Activated CD8-positive, alpha-beta memory T cell treated with anti-CD3 and anti-CD28 coated beads, Interleukin-2, amount 10 ng/mL, durations not matched to agents 7 days and 5 days (primary cell): ENCODE results near the gene MGAT2. TPM values are rescaled to one million over a fixed set of nuclear protein-coding genes. Genes with fewer than 3 reads are reported as not detected.
A peak's percentile ranks its signal among the peaks of the same experiment; 100 is the strongest.

Source experiments
- ATAC-seq: fragments of 150-1000 bp; cut with Tn5 transposase; one replicate; pipeline ENCODE4 v1.10.0; 2021; ENCODE audit warnings: moderate library complexity
- CTCF ChIA-PET: fragments of 350-600 bp; sonication (Branson Sonifier 250); formaldehyde crosslinking; loops from one replicate; lab custom pipeline; 2021; ENCODE audit warnings: antibody characterized with exemption; lab: Charles Lee
- DNase-seq: peaks from one replicate; pipeline ENCODE4 v3.0.0-alpha.2; 2020
- H3K27ac Mint-ChIP-seq: one replicate; pipeline ENCODE4 v1.8.0; 2021; ENCODE audit warnings: mild to moderate bottlenecking, mixed read lengths
- H3K27me3 Mint-ChIP-seq: one replicate; pipeline ENCODE4 v1.8.0; 2021; ENCODE audit warnings: mixed read lengths
- H3K36me3 Mint-ChIP-seq: one replicate; pipeline ENCODE4 v1.8.0; 2021; ENCODE audit warnings: mild to moderate bottlenecking, mixed read lengths
- H3K4me1 Mint-ChIP-seq: one replicate; pipeline ENCODE4 v1.8.0; 2021; ENCODE audit warnings: mixed read lengths
- H3K4me3 Mint-ChIP-seq: one replicate; pipeline ENCODE4 v1.8.0; 2021; ENCODE audit warnings: mild to moderate bottlenecking, moderate library complexity, mixed read lengths
- H3K9me3 Mint-ChIP-seq: one replicate; pipeline ENCODE4 v1.8.0; 2022; ENCODE audit warnings: low read depth, mixed read lengths
- total RNA-seq, 2 experiments: library from RNA; stranded (reverse); gene quantifications; one replicate each; pipeline ENCODE4 v1.2.3, GENCODE V29; 2021

The MGAT2 gene
- total RNA-seq, 2 experiments from 2014 or later, result 68.4 to 75.9 TPM

DNA sequence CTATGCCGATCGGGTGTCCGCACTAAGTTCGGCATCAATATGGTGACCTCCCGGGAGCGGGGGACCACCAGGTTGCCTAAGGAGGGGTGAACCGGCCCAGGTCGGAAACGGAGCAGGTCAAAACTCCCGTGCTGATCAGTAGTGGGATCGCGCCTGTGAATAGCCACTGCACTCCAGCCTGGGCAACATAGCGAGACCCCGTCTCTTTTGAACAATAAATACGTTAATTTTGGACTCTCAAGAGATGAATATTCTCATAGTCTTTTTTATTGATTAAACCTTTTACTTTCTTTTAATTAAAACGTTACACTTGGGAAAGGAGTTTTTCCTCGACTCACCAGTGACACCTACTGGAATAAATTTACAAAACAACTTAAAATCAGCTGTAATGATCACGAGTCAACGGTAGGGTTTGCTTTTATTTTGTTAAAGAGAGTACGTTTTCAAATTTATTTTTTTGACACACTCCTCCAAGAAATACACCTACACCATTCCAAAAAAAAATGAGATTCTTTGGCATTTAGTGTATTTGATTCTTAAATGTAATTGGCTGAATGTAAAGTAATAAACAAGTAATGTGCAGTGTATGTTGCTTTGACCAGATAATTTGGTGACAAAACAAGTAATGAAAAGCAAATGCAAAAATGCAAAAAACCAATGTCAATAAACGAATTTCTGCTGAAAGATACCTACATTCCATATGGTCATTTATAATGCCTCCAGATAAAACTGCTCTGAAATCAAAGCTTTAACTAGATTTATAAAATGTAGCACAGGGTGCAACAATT is 33.7 kb upstream of the MGAT2 start:
- no peaks in the 10 kb centered on the region for H3K27me3 Mint-ChIP-seq

DNA sequence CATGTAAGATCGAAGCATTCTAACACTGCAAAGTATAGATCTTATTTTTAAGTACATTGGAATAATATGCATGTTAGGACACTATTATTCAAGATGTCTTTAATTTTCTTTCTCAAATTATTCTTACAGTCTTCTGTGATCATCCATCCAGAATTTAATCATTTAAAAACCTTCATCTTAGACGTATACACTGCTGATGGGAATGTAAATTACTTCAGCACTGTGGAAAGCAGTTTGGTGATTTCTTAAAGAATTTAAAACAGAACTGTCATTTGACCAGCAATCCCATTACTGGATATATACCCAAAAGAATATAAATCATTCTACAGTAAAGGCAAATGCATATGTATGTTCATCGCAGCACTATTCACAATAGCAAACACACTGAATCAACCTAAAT is 31.2 kb upstream of the MGAT2 start:
- H3K36me3 Mint-ChIP-seq, result peaks cover 18% of the 10 kb centered on the region

More for the DNA sequence above, 33.7 kb upstream of the MGAT2 start:
- H3K27ac Mint-ChIP-seq, result peak overlapping the region; percentile 99
- no peaks in the 10 kb centered on the region for H3K9me3 Mint-ChIP-seq
- peak; percentile 26 for ATAC-seq
- H3K4me1 Mint-ChIP-seq, result peaks cover 30% of the 10 kb centered on the region
- peaks cover 39% of the 10 kb centered on the region for H3K36me3 Mint-ChIP-seq
- CTCF ChIA-PET, result interaction anchor here (1.0 to 4.6 kb wide), 16 partner anchors 10 to 275 kb away, joined by 3 to 78 read pairs (median 4); partner anchors contain the start of genes DNAAF2, LRR1, MGAT2 and RPL36AL
- DNase-seq, result peak; percentile 78
- peak overlapping the region; percentile 89 for H3K4me3 Mint-ChIP-seq

DNA sequence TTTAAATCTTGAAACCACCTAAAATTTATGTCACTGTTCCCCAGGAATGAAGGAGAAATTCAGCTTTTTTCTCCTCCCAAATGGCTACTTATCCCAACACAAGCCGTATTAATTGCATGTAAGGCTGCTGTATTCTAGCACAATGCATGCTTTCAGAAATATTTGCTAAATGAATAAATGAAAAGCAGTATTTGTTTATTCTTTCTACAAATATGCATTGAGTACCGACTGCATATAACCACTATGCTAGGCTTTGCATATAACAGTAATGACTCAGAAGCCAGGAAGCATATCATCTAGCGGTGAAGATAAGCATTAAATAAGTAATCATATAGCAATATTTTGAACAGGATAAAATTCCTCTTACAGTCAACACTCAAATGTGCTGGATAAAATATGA is 27.6 kb upstream of the MGAT2 start:
- Mint-ChIP-seq H3K4me1 (peaks cover 14% of the 10 kb centered on the region), H3K36me3 (no peaks in the 10 kb centered on the region), H3K27me3 (no peaks in the 10 kb centered on the region), H3K4me3 (no peak overlapping the region), H3K27ac (no peak overlapping the region), H3K9me3 (no peaks in the 10 kb centered on the region)
- CTCF ChIA-PET, result no interaction called here
- ATAC-seq, result no peak
- no peak for DNase-seq

More for the DNA sequence above, 31.2 kb upstream of the MGAT2 start:
- Mint-ChIP-seq H3K27ac (no peak overlapping the region), H3K4me3 (no peak overlapping the region), H3K4me1 (peaks cover 9% of the 10 kb centered on the region), H3K9me3 (no peaks in the 10 kb centered on the region), H3K27me3 (no peaks in the 10 kb centered on the region)
- CTCF ChIA-PET, result no interaction called here
- DNase-seq (no peak), ATAC-seq (no peak)

DNA sequence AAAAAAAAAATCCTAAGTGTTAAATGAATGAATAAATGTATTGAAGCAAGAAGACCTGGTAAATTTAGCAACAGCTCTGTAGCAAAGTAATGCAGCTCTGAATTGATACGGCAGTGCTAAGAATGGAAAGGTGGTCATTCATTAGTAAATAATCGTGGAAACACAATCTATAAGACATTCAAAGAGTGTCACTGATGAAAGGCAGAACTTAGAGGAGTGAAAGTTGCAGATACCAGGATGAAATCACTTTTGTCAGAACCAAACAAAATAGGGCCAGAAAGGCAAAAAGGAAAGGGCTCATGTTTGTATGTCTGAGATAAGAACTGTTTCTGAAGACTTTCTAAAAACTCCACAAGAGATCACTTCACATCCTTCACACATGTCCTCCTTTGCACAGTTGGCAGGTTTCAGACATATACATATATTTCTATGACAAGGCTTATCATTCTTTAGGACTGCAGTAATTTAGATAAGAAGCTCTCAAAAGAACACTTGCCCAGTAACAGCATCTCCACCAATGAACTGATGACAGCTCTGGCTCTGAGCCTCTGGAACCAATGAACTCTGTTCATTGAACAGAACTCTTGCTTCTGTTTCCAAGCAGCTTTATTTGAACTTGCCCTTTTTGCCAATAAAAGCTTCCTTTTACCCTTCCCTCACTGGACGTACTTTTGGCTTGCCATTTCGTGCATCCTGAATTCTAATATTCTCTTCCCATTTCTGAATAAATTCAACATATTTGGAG is 26.1 kb upstream of the MGAT2 start:
- no peak for DNase-seq
- H3K27ac Mint-ChIP-seq, result no peak overlapping the region

DNA sequence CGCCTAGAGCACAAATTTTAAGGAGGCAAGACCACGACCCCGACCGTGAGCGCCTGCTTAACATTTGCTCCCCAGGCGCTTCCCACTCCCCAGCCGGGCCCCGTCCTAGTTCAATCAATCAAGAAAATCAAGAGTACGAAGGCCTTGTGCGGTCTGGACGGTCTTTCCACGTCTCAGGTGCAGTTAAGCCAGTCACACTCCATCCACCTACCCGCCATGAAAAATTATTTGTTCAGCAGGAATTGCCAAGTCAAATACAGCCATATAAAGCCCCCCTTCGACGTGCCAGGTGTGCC is 22.5 kb upstream of the MGAT2 start:
- Mint-ChIP-seq H3K4me3 (peak overlapping the region; percentile 99), H3K36me3 (peaks cover 20% of the 10 kb centered on the region), H3K4me1 (peaks cover 30% of the 10 kb centered on the region), H3K27me3 (no peaks in the 10 kb centered on the region), H3K27ac (peak overlapping the region; percentile 99), H3K9me3 (no peaks in the 10 kb centered on the region)
- peak; percentile 3 for ATAC-seq
- no peak for DNase-seq
- CTCF ChIA-PET, result interaction anchor here (1.1 to 6.6 kb wide), 5 partner anchors 12 to 264 kb away, joined by 3 to 78 read pairs (median 7); partner anchors contain the start of genes DNAAF2, MGAT2, RPL36AL and RPS29

More for the DNA sequence above, 26.1 kb upstream of the MGAT2 start:
- no peaks in the 10 kb centered on the region for H3K36me3 Mint-ChIP-seq
- CTCF ChIA-PET, result interaction anchor here (1.1 to 6.6 kb wide), 4 partner anchors 8 to 129 kb away, joined by 3 to 78 read pairs (median 7); partner anchors contain the start of genes MGAT2, RPL36AL and RPS29
- H3K9me3 Mint-ChIP-seq, result no peaks in the 10 kb centered on the region
- no peak overlapping the region for H3K4me3 Mint-ChIP-seq
- ATAC-seq, result no peak
- no peaks in the 10 kb centered on the region for H3K27me3 Mint-ChIP-seq
- H3K4me1 Mint-ChIP-seq, result peaks cover 14% of the 10 kb centered on the region

DNA sequence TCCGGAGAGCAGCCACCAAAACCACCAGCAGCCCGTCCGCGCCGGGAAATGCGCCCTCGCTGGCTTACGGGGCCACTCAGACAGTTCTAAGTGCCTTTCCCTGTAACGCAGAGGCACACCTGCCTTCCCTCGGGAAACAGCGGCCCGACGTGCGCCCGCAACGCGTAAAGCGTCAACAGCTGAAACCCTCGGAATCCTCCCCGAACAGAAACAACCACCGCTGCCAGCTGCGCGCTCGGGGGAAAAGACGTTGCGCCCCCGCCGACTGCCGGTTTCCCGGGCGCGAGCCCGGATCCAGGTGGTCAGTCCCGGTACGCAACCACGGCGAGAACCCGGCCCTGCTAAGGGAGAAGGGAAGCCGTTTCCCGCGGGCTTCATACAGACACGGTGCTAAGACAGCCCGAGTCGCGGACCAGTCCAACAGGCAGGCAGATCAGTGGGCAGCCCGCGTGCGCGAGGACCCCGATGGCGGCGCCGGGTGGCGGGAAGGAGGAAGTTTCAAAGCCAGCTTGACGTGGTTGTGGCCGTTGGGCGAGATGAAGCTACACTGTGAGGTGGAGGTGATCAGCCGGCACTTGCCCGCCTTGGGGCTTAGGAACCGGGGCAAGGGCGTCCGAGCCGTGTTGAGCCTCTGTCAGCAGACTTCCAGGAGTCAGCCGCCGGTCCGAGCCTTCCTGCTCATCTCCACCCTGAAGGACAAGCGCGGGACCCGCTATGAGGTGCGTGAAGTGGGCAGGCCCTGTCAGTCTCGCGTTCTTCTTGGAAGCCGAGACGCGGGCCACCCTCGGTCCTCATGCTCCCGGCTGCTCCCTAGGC is 21.9 kb upstream of the MGAT2 start, which contains the start of gene LRR1:
LRR1 (plus strand) TSS at position 456 of the 816 bp plus-strand sequence; CDS start at position 537, 81 bp downstream.
- H3K9me3 Mint-ChIP-seq, result no peaks in the 10 kb centered on the region
- H3K27me3 Mint-ChIP-seq, result no peaks in the 10 kb centered on the region
- DNase-seq, result peak; percentile 90
- H3K36me3 Mint-ChIP-seq, result peaks cover 21% of the 10 kb centered on the region
- ATAC-seq, result peak; percentile 88
- CTCF ChIA-PET, result interaction anchor here (0.8 to 6.6 kb wide), 9 partner anchors 12 to 263 kb away, joined by 3 to 78 read pairs (median 4); partner anchors contain the start of genes DNAAF2, MGAT2, RPL36AL and RPS29
- peaks cover 30% of the 10 kb centered on the region for H3K4me1 Mint-ChIP-seq
- peak within 1 kb of the TSS; percentile 99 for H3K27ac Mint-ChIP-seq
- H3K4me3 Mint-ChIP-seq, result peak within 1 kb of the TSS; percentile 99

DNA sequence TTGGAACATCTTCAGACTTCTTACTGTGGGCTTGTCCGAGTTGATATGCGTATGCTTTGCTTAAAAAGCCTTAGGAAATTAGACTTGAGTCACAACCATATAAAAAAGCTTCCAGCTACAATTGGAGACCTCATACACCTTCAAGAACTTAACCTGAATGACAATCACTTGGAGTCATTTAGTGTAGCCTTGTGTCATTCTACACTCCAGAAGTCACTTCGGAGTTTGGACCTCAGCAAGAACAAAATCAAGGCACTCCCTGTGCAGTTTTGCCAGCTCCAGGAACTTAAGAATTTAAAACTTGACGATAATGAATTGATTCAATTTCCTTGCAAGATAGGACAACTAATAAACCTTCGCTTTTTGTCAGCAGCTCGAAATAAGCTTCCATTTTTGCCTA is 13.0 kb upstream of the MGAT2 start:
- H3K36me3 Mint-ChIP-seq, result peaks cover 42% of the 10 kb centered on the region
- DNase-seq, result no peak
- ATAC-seq, result no peak
- no peak overlapping the region for H3K4me3 Mint-ChIP-seq
- H3K27me3 Mint-ChIP-seq, result no peaks in the 10 kb centered on the region
- peaks cover 31% of the 10 kb centered on the region for H3K4me1 Mint-ChIP-seq
- CTCF ChIA-PET, result interaction anchor here (0.8 to 2.2 kb wide), 2 partner anchors 13 to 17 kb away, joined by 3 to 6 read pairs; partner anchors contain the start of genes MGAT2 and RPL36AL
- H3K9me3 Mint-ChIP-seq, result no peaks in the 10 kb centered on the region
- no peak overlapping the region for H3K27ac Mint-ChIP-seq

DNA sequence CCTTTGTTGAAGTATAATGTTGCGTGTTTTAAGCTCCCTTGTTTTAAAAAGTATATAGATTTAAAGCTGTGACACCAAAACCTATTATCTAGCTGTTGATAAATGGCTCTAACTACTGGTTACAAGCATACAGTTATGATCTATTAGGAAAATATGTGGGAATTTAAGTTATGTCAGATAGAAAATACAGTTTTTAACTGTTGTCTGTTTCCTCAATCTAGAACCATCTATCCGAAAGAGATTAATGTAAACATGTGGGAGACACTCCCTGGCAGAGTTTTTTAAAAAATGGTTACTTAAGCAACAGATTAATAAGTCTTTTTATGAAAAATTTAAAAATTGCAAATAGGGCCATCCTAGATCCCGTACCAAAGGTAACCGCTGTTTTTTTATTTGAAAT is 8.3 kb upstream of the MGAT2 start:
- no peak for ATAC-seq
- peaks cover 47% of the 10 kb centered on the region for H3K36me3 Mint-ChIP-seq
- no peaks in the 10 kb centered on the region for H3K27me3 Mint-ChIP-seq
- no peak overlapping the region for H3K4me3 Mint-ChIP-seq
- no peak overlapping the region for H3K27ac Mint-ChIP-seq
- peaks cover 33% of the 10 kb centered on the region for H3K4me1 Mint-ChIP-seq
- no peak for DNase-seq
- CTCF ChIA-PET, result interaction anchor here (1.5 to 1.8 kb wide), 2 partner anchors 8 to 12 kb away, joined by 4 to 5 read pairs; partner anchors contain the start of genes MGAT2 and RPL36AL
- no peaks in the 10 kb centered on the region for H3K9me3 Mint-ChIP-seq

DNA sequence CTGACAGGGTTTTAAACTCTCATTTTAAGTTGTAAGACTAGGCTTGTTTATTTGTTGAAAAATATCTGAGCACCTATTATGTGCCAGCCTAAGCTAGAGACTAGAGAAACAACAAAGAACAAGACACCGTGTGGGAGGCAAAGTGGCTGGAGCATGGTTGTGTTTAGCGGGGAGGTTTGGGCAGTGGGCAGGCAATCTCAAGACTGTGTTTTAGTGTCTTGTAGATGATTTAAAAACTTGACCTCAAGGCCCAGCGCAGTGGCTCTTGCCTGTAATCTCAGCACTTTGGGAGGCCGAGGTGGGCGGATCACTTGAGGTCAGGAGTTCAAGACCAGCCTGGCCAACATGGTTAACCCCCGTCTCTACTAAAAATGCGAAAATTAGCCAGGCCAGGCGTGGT is 7.9 kb upstream of the MGAT2 start:
- no peak for ATAC-seq
- Mint-ChIP-seq H3K36me3 (peaks cover 49% of the 10 kb centered on the region), H3K4me1 (peaks cover 37% of the 10 kb centered on the region), H3K27ac (peak overlapping the region; percentile 29), H3K9me3 (no peaks in the 10 kb centered on the region), H3K4me3 (no peak overlapping the region), H3K27me3 (no peaks in the 10 kb centered on the region)
- CTCF ChIA-PET, result interaction anchor here (1.5 to 1.8 kb wide), 2 partner anchors 8 to 12 kb away, joined by 4 to 5 read pairs; partner anchors contain the start of genes MGAT2 and RPL36AL
- no peak for DNase-seq

DNA sequence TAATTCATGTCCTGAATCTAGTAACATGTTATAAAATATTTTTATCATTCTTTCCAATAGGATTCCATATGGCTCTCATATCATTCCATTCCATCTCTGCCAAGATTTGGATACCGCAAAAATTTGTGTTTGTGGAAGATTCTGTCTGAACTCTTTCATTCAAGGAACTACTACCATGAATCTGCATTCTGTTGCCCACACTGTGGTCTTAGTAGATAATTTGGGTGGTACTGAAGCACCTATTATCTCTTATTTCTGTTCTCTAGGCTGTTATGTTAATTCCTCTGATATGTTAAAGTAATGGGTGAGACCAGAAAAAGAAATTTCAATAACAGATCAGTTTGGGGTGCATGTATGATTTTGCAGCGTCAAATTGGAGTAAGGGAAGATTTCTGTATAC is 6.4 kb upstream of the MGAT2 start:
- Mint-ChIP-seq H3K4me3 (no peak overlapping the region), H3K36me3 (peaks cover 51% of the 10 kb centered on the region), H3K9me3 (no peaks in the 10 kb centered on the region), H3K27ac (peak overlapping the region; percentile 0), H3K4me1 (peaks cover 44% of the 10 kb centered on the region), H3K27me3 (no peaks in the 10 kb centered on the region)
- no peak for DNase-seq
- CTCF ChIA-PET, result no interaction called here
- ATAC-seq, result no peak

DNA sequence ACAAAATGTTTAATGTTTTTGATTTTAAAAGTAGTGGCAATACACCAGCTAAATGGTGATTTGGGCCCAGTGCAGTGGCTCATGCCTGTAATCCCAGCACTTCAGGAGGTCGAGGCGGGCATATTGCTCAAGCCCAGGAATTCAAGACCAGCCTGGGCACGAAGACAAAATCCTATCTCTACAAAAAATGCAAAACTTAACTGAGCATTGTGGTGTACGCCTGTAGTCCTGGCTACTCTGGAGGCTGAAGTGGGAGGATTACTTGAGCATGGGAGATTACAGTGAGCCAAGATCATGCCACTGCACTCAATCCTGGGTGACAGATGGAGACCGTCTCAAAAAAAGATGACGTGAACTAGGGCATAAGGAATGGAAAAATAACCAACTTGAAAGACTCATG is 4.8 kb upstream of the MGAT2 start:
- Mint-ChIP-seq H3K4me1 (peaks cover 39% of the 10 kb centered on the region), H3K27me3 (no peaks in the 10 kb centered on the region), H3K36me3 (peaks cover 52% of the 10 kb centered on the region), H3K27ac (no peak overlapping the region), H3K9me3 (no peaks in the 10 kb centered on the region), H3K4me3 (no peak overlapping the region)
- no peak for ATAC-seq
- CTCF ChIA-PET, result interaction anchor here (1.5 kb wide), 1 partner anchor 29 kb away, joined by 4 read pairs; no protein-coding TSS in a partner anchor
- no peak for DNase-seq

DNA sequence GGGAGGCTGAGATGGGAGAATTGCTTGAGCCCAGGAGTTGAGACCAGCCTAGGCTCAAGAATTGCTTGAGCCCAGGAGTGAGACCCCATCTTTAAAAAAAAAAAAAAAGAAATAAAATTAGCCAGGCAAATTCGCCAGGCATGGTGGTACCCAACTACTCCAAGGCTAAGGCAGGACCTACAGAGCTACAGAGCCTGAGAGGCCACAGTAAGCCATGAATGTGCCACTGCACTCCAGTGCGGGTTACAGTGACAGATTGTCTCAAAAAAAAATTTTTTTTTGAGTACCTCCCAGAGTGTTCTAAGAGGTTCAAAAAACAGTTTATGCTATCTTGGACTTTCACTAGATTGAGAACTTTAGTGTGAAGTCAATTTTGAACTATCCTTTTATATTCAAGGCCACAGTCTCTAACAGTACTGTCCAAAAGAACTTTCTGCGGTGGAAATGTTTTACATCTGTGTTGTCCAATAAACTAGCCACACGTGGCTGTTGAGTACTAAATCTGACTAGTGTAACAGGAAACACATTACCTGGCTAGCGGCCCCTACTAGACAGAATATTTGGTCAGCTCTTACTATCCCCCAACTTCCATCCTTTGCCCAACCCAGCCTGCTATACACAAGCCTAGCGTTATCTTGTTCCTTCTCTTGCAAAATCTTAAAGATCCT is 2.6 kb upstream of the MGAT2 start:
- no peak for ATAC-seq
- DNase-seq, result no peak
- H3K36me3 Mint-ChIP-seq, result peaks cover 63% of the 10 kb centered on the region
- CTCF ChIA-PET, result interaction anchor here (1.2 kb wide), 1 partner anchor 16 kb away, joined by 4 read pairs; no protein-coding TSS in a partner anchor
- peak overlapping the region; percentile 84 for H3K4me3 Mint-ChIP-seq
- peaks cover 37% of the 10 kb centered on the region for H3K4me1 Mint-ChIP-seq
- peak overlapping the region; percentile 92 for H3K27ac Mint-ChIP-seq
- H3K27me3 Mint-ChIP-seq, result no peaks in the 10 kb centered on the region
- no peaks in the 10 kb centered on the region for H3K9me3 Mint-ChIP-seq
